Measurements from ENCODE around the gene NFATC1.
"Not testable (repeated sequence)": the region's sequence is repeated elsewhere in the genome, so short reads cannot be mapped to it uniquely, and the experiment has no call there.

The NFATC1 gene

GRCh38 chr18:79476031-79476917, 80.5 kb downstream of the NFATC1 start:
- DNase-seq (ENCODE audit: low read depth in 2 of 2), result no peak

GRCh38 chr18:79476918-79477571, 81.3 kb downstream of the NFATC1 start:
- DNase-seq (ENCODE audit: low read depth in 2 of 2), result no peak

- no peak for DNase-seq (ENCODE audit: low read depth in 2 of 2)
Observed at GRCh38 chr18:79477711-79478483, 82.2 kb downstream of the NFATC1 start.

GRCh38 chr18:79478484-79479115, 82.9 kb downstream of the NFATC1 start:
- no peak for DNase-seq (ENCODE audit: low read depth in 2 of 2)

GRCh38 chr18:79479116-79479760, 83.5 kb downstream of the NFATC1 start:
- DNase-seq (ENCODE audit: low read depth in 2 of 2), result no peak

GRCh38 chr18:79479761-79480161, 84.0 kb downstream of the NFATC1 start:
- no peak for DNase-seq (ENCODE audit: low read depth in 2 of 2)

- no peak for DNase-seq (ENCODE audit: low read depth in 2 of 2)
Observed at GRCh38 chr18:79480171-79481045, 84.7 kb downstream of the NFATC1 start.

GRCh38 chr18:79481046-79481790, 85.5 kb downstream of the NFATC1 start:
- DNase-seq (ENCODE audit: low read depth in 2 of 2), result no peak

GRCh38 chr18:79483393-79483792, 87.7 kb downstream of the NFATC1 start:
- DNase-seq (ENCODE audit: low read depth in 2 of 2), result not testable (repeated sequence)

GRCh38 chr18:79483971-79484491, 88.3 kb downstream of the NFATC1 start:
- DNase-seq (ENCODE audit: low read depth in 2 of 2), result no peak

GRCh38 chr18:79484661-79485621, 89.2 kb downstream of the NFATC1 start:
- no peak for DNase-seq (ENCODE audit: low read depth in 2 of 2)

- no peak for DNase-seq (ENCODE audit: low read depth in 2 of 2)
Observed at GRCh38 chr18:79485788-79486355, 90.1 kb downstream of the NFATC1 start.

- DNase-seq (ENCODE audit: low read depth in 2 of 2), result no peak
Observed at GRCh38 chr18:79486356-79487182, 90.8 kb downstream of the NFATC1 start.

GRCh38 chr18:79487183-79487800, 91.6 kb downstream of the NFATC1 start:
- no peak for DNase-seq (ENCODE audit: low read depth in 2 of 2)

GRCh38 chr18:79487801-79488201, 92.1 kb downstream of the NFATC1 start:
- DNase-seq (ENCODE audit: low read depth in 2 of 2), result no peak

GRCh38 chr18:79488311-79489050, 92.8 kb downstream of the NFATC1 start:
- DNase-seq (ENCODE audit: low read depth in 2 of 2), result no peak
